Measurements from ENCODE around the gene CTLA4.

The CTLA4 gene

GRCh38 chr2:203820969-203821368 lies 46.6 kb upstream of the CTLA4 start:
- Histone ChIP-seq H2AFZ (ENCODE audit: low read length) (no peak overlapping the region), H3K79me2 (ENCODE audit: insufficient read depth, low read length) (no peaks in the 10 kb centered on the region), H3K9me2 (ENCODE audit: low read depth, low read length) (no peaks in the 10 kb centered on the region), H3K27me3 (ENCODE audit: insufficient read depth, low read length) (peaks cover 4% of the 10 kb centered on the region; the same call in 1 of the 2 replicates), H3K27ac (ENCODE audit: low read depth, low read length, poor library complexity, severe bottlenecking) (no peak overlapping the region), H3K4me2 (ENCODE audit: low read length) (no peak overlapping the region), H3K9ac (ENCODE audit: low read length) (no peak overlapping the region), H3F3A (ENCODE audit: insufficient read depth, low read length) (no peaks in the 10 kb centered on the region), H3K9me3 (ENCODE audit: low read length) (no peaks in the 10 kb centered on the region), H4K20me1 (ENCODE audit: insufficient read depth, low read length) (no peaks in the 10 kb centered on the region), H3K4me3 (ENCODE audit: low read depth, low read length, poor library complexity, severe bottlenecking) (no peak overlapping the region), H3K36me3 (ENCODE audit: insufficient read depth, low read length) (no peaks in the 10 kb centered on the region), H3K4me1 (ENCODE audit: insufficient read depth, low read length, severe bottlenecking) (no peaks in the 10 kb centered on the region)
- TF ChIP-seq EZH2 (IDR thresholded peaks at IDR 0.05; ENCODE audit: borderline replicate concordance, low read length) (no peak), CTCF (IDR thresholded peaks at IDR 0.05; ENCODE audit: low read length) (no peak)

- H3F3A ChIP-seq (ENCODE audit: insufficient read depth, low read length) = no peaks in the 10 kb centered on the region
- no peaks in the 10 kb centered on the region for H3K9me2 ChIP-seq (ENCODE audit: low read depth, low read length)
- no peaks in the 10 kb centered on the region for H3K4me1 ChIP-seq (ENCODE audit: insufficient read depth, low read length, severe bottlenecking)
- no peak overlapping the region for H3K4me2 ChIP-seq (ENCODE audit: low read length)
- no peak for TF ChIP-seq EZH2 (IDR thresholded peaks at IDR 0.05; ENCODE audit: borderline replicate concordance, low read length)
- no peak for TF ChIP-seq CTCF (IDR thresholded peaks at IDR 0.05; ENCODE audit: low read length)
- peaks cover 4% of the 10 kb centered on the region; the same call in 1 of the 2 replicates for H3K27me3 ChIP-seq (ENCODE audit: insufficient read depth, low read length)
- H3K27ac ChIP-seq (ENCODE audit: low read depth, low read length, poor library complexity, severe bottlenecking) = no peak overlapping the region
- H3K79me2 ChIP-seq (ENCODE audit: insufficient read depth, low read length) = no peaks in the 10 kb centered on the region
- H4K20me1 ChIP-seq (ENCODE audit: insufficient read depth, low read length) = no peaks in the 10 kb centered on the region
- no peak overlapping the region for H2AFZ ChIP-seq (ENCODE audit: low read length)
- no peaks in the 10 kb centered on the region for H3K9me3 ChIP-seq (ENCODE audit: low read length)
- no peak overlapping the region for H3K9ac ChIP-seq (ENCODE audit: low read length)
- no peak overlapping the region for H3K4me3 ChIP-seq (ENCODE audit: low read depth, low read length, poor library complexity, severe bottlenecking)
- H3K36me3 ChIP-seq (ENCODE audit: insufficient read depth, low read length) = no peaks in the 10 kb centered on the region
Measured at GRCh38 chr2:203822240-203822639, 45.3 kb upstream of the CTLA4 start.

- no peak overlapping the region for H3K4me2 ChIP-seq (ENCODE audit: low read length)
- H3K4me3 ChIP-seq (ENCODE audit: low read depth, low read length, poor library complexity, severe bottlenecking) = no peak overlapping the region
- no peaks in the 10 kb centered on the region for H3K79me2 ChIP-seq (ENCODE audit: insufficient read depth, low read length)
- no peaks in the 10 kb centered on the region for H3K9me3 ChIP-seq (ENCODE audit: low read length)
- H3K36me3 ChIP-seq (ENCODE audit: insufficient read depth, low read length) = no peaks in the 10 kb centered on the region
- peaks cover 4% of the 10 kb centered on the region; the same call in 1 of the 2 replicates for H3K27me3 ChIP-seq (ENCODE audit: insufficient read depth, low read length)
- no peaks in the 10 kb centered on the region for H4K20me1 ChIP-seq (ENCODE audit: insufficient read depth, low read length)
- H3K9ac ChIP-seq (ENCODE audit: low read length) = no peak overlapping the region
- H3K4me1 ChIP-seq (ENCODE audit: insufficient read depth, low read length, severe bottlenecking) = no peaks in the 10 kb centered on the region
- H3K9me2 ChIP-seq (ENCODE audit: low read depth, low read length) = no peaks in the 10 kb centered on the region
- H2AFZ ChIP-seq (ENCODE audit: low read length) = no peak overlapping the region
- no peak overlapping the region for H3K27ac ChIP-seq (ENCODE audit: low read depth, low read length, poor library complexity, severe bottlenecking)
- no peaks in the 10 kb centered on the region for H3F3A ChIP-seq (ENCODE audit: insufficient read depth, low read length)
- TF ChIP-seq CTCF (IDR thresholded peaks at IDR 0.05; ENCODE audit: low read length) = no peak
- no peak for TF ChIP-seq EZH2 (IDR thresholded peaks at IDR 0.05; ENCODE audit: borderline replicate concordance, low read length)
Measured at GRCh38 chr2:203823173-203823572, 44.4 kb upstream of the CTLA4 start.

Data from OCI-LY1 (cell line).